HG02759 (cell line): ENCODE data around the gene RPS6KA2.

Experiments used
- ATAC-seq: cut with Tn5 transposase; IDR thresholded peaks from one replicate; pipeline ENCODE4 v1.9.1; 2021; ENCODE audit warnings: mild to moderate bottlenecking, moderate library complexity; ENCODE audit not compliant: unreplicated experiment

The RPS6KA2 gene

GRCh38 chr6:166579237-166579850 is 47.7 kb downstream of the RPS6KA2 start:
- ATAC-seq: no peak

DNA sequence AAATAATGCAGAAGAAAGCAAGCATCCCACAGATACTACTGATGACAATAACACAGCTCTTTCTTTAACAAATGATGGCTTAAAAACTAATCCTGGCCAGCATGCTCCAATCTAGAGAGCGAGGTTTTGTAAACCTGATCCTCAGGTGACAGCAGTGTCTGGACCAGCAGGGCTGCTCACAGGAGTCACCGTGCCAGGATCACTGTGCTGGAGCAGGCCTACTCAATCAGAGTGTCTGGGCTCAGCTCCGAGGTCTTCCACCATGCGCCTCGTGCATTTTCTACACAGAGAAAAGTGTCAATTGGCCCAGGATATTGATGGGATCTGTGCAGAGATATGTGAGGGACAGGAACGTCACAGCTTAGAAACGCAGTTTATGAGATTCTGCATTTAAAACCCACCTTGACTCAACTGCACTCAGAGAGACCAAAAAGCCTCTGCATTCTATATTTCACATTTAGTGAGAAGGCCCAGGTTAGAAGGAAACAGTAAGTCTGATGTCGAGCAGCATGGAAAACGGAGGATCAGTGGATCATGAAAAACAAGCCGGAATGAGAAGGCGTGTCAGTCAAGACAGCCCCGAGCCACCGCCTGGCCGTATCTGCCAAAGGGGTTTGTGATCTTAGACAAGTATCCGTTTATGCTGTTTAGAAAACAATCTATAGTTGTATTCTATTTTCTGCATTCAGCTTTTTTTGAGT is 48.4 kb downstream of the RPS6KA2 start:
- no peak for ATAC-seq

- ATAC-seq: no peak
Measured at GRCh38 chr6:166575205-166575604, 51.8 kb downstream of the RPS6KA2 start.

DNA sequence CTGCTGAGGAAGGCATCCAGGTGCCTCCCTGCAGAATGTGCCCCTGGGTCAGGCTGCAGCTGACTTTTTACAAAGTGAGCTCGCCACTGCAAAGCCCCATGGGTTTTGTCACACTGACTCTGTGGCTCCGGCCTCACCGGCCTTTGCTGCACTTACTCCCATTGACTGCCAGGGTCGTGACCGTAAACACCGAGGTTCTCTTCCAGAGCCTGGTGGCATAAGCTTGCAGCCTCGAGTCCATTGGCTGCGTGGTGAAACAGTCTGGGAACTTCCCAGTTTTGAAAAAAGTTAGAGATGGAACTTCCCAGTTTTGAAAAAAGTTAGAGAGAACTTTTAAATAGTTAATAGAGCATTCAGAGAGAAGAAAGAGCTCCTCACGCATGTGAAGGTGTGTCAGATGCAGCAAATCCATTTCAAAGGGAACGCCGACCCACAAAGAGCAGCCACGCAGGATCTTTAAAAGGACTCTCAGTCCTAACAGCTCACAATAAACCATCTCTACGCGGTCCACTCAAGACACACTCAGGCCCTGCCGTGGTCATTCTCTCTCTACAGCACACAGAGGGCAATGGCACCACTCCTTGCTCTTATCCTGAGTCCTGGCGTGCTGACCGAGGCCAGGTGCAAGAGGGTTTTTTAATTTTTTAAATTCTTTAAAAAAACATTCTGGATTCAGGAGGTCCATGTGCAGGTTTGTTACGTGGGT is 53.4 kb downstream of the RPS6KA2 start:
- ATAC-seq: no peak

GRCh38 chr6:166572370-166573261 is 54.4 kb downstream of the RPS6KA2 start:
- no peak for ATAC-seq

DNA sequence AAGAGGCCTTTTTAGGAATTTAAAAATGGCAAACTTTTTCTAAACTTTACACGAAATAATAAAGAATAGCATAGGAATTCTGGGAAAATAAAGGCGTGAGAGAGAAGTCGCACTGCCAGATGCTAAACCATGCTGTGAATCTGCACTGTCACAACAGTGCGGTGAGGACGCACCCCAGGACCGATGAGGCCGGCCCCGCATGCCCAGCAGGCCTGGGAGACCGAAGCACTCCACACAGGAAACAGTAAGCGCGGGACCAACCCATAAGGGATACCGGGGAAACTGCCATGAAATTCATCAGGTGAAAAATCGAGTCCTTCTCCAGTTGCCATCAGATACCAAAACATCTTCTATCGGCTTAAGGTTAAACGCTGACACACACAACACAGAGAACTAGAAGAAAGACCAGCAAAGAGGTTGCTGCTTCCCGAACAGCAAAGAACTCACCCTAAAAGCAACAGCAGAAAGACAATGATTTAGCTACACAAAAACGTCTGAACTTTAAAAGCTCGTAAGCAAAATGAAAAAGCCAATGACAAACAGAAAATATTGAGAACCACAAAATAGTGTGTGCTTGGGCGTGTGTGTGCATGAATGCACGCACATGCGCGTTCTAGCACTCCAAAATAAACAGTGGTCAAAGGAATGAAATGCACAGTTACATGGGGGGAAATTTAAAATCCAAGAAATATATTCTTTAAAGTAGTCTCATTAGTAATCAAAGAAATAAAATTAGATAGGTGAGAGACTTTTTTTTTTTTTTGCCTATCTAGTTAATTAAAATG is 55.9 kb downstream of the RPS6KA2 start:
- ATAC-seq: no peak

GRCh38 chr6:166569206-166569605 is 57.8 kb downstream of the RPS6KA2 start:
- no peak for ATAC-seq

DNA sequence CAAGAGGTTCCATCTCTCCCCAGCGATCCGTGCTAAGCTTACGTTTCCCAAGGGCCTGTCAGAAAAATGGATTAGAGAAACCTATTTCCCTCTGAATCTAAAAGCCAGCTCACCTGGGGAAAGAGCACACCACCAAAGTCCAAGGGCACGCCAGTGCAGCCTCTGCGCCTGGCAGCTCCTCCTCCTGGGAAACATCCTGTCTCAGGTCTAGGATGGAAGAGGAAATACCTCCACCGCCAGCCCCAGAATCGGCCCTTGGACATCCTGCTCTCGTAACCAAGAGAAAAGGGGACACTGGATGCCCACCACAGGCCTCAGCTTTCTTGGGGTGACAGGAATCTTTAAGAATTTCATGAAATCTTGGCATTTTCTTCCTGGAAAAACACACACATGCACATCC is 59.2 kb downstream of the RPS6KA2 start:
- ATAC-seq: no peak

DNA sequence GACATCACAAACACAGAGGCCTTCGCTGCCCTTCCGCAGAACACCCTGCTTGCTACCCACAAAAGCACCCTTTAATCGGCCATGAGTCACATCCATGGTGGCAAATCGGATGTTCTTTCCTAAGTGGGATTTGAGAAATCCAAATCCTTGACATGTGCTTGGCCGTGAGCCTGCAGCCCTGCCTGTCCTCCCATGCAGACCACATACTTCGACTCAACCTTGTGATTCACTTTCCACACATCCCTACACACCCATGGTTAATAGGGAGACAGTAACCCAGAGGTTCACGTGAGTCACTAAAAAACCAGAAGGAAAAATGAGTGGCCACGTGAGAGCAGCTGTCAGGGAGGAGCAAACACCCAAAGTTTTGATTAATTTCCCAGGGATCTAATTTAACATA is 59.9 kb downstream of the RPS6KA2 start:
- ATAC-seq: no peak

DNA sequence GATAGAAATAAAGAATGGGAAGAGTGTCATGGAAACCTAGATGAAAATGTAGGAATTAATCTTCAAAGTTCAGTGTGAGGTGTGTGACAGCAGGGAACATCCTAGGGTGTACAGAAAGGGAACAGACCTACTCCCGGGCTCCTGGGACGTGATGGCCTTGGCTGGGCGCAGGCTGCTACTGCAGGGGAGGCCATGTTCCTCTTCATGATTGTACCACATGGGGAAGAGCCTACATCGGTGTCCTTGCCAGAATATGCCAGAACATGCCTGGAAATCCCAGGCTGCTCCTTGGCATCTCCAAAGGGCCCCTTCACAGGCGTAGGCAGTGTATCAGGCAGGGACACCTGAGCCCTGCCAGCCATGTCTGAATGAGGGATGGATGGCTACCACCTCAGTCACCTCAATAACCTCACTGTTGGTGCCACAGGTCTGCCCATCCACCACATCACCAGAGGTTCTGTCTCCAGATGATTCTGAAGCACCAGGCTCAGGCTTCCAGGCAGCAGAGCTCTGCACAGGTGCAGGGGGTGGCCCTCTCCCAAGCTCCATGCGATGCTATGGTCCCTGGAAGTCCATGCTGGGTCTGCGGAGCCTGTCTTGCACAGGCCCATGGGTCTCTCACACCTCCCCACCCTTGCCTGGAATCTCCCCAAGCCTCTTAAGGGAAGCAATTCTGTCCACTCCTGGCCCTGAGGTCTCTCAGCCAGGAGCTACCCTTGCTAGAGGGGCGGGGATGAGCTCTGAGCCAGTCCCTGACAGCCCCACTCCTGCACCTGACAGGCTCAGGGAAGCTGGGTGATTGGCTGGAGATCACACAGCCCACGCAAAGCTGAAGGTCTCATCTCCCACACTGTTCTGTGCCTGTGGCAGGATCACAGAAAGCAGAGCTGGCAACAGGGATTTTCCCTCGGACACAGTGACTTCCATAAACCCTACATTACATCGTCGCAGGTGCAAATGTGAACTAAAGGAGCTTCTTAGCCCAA is 60.7 kb downstream of the RPS6KA2 start:
- no peak for ATAC-seq

DNA sequence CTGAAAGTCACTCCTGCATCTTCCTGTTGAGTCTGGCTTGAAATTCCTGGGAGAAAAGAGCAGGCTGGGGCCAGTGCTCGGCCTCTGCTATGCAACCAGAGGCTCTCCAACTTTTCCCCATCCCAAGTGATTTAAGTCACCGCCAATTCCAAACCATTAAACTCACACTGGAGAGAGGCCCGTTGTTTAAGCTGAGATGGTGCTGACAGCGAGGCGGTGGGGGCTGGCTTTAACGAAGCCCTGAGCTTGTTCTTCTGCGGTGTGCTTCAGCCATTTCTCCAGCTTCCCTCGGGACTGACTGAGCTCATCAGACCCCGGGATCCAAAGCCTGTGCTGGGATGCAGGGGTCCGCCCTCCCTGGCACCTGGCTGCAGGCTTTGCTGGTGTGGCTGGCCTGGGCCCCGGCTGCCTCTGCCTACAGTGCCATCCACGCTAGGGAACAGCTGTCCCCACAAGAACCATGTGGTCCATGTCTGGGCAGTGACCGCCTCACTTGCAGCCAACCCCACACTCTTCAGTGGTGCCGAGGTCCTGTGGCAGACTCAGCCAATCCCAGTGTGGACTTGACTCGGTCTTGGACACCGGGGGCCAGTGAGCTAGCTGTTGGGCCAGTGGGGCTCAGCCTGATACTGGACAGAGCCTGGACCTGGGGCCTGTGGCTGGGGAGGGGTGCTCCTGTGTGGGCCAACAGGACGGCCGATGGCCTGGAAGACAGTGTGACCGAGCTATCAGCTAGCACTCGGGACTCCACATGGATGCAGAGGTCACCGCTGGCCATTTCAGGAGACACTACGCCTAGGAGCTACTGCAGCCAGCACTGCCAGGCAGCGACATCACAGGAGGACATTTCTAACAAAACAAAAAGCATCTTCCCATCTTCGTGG is 61.7 kb downstream of the RPS6KA2 start:
- ATAC-seq: no peak

GRCh38 chr6:166563805-166564204 is 63.2 kb downstream of the RPS6KA2 start:
- no peak for ATAC-seq

- ATAC-seq: no peak
Measured at GRCh38 chr6:166563200-166563599, 63.9 kb downstream of the RPS6KA2 start.

DNA sequence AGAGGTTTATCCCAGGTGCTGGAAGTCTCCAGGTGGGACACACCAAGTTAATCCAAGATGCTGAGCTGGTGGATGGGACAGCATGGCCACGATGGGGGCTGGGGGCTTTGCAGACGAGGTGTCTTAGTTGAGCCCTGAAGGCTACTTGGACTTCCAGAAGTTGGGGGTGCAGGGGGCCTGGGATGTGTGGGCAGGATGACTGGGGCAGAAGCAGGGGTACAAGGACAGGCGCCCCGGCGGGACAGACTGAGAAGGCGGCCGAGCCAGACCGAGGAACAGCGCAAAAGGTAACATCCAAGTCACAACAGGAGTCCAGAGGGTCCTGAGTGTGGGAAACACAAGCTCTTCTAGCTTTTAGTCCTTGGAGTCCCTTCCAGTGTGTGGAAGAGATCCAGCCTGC is 64.3 kb downstream of the RPS6KA2 start:
- no peak for ATAC-seq

DNA sequence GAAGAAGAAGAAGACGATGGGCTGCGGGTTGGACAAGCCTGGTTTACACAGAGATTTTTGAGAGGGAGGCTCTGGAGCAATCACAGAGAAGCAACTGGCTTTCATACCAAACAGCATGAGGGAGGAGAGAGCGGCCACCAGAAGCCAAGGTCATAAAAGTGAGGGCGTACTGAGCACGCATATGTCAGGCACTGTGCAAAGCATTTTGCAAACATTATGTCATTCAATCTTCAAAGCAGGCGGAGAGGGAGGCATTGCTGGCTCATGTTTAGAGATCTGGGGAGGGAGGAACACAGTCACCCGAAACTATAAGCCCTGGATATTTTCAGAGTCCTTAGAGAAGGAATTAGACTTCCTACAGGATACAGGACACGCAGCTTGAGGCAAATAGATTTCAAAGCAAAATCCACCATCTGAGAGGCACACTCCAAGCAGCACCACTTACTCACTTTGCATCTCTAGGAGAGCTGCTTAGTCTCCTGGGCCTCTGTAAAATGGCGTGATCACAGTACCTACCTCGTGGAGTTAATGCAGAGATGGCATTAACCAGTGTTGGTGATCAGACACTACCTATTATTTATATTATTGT is 65.2 kb downstream of the RPS6KA2 start:
- no peak for ATAC-seq

DNA sequence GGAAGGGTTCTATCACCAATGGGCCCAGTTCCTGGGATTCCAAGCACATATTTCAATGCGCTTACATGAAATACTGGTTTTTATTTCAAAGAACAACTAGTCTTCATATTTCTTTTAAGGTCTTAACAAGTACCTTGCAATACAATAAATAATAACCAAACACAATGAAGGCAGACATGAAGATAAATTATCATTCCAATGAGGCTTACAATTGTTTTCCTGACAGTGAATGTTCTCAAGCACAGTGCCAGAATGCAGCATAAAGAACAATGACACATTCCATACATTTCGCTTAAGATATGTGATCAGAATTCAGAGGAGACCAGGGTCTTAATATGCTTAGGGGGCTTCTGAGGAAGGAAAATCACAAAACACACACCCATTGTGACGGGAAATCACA is 66.8 kb downstream of the RPS6KA2 start:
- no peak for ATAC-seq

GRCh38 chr6:166559662-166560061 is 67.4 kb downstream of the RPS6KA2 start:
- ATAC-seq: no peak

GRCh38 chr6:166559211-166559610 is 67.8 kb downstream of the RPS6KA2 start:
- no peak for ATAC-seq
